Psoas muscle (tissue), 8 donors: ENCODE measurements around the gene TMEM154. TPM values are rescaled to one million over a fixed set of nuclear protein-coding genes. Genes with fewer than 3 reads are reported as not detected.

ENCODE experiments used
- ATAC-seq, 4 donors: fragments of 200-7000 bp; cut with Tn5 transposase; one replicate each; pipeline ENCODE4 v1.9.1; 2020; ENCODE audit warnings: moderate library complexity in 3 of 4, mild to moderate bottlenecking in 2 of 4
- DNase-seq, 2 donors: peaks; one replicate each; pipeline ENCODE4 v3.0.0-alpha.2; 2020
- H3K27ac ChIP-seq: fragments of 200-600 bp; one replicate; pipeline ENCODE4 v1.8.0; 2022
- H3K27me3 ChIP-seq, 3 donors: fragments of 200-600 bp in 1 of 3; one replicate each; pipeline versions ENCODE4 v1.6.1 to v1.8.0; 2013 to 2022; ENCODE audit warnings: low read length in 2 of 3, mild to moderate bottlenecking in 2 of 3, moderate library complexity in 1 of 3; ENCODE audit not compliant: insufficient read depth in 3 of 3
- H3K36me3 ChIP-seq, 2 donors: fragments of 200-600 bp in 1 of 2; one replicate each; pipeline versions ENCODE4 v1.6.1 to v1.8.0; 2013 to 2022; ENCODE audit warnings: low read depth in 1 of 2, mild to moderate bottlenecking in 1 of 2, moderate library complexity in 1 of 2; ENCODE audit not compliant: insufficient read depth in 1 of 2
- H3K4me1 ChIP-seq: fragments of 200-600 bp; one replicate; pipeline ENCODE4 v1.8.0; 2022
- H3K4me3 ChIP-seq: fragments of 200-600 bp; one replicate; pipeline ENCODE4 v1.8.0; 2022; ENCODE audit warnings: mild to moderate bottlenecking
- H3K9me3 ChIP-seq: fragments of 200-600 bp; one replicate; pipeline ENCODE4 v1.8.0; 2022
- whole genome bisulfite sequencing, 3 donors: extraction: QIAGEN DNeasy Blood & Tissue Kit; methylation state at CpG; one replicate each; pipeline versions ENCODE4 v1.1.6 to v1.1.7; 2013; 5-methylcytosine and 5-hydroxymethylcytosine counted together
- intact Hi-C, 2 donors: fragments of 100-400 bp; cut with DNase I; formaldehyde crosslinking; loops; one replicate each; pipeline versions ENCODE4 v1.11.0 to v1.14.2; 2022
- polyA plus RNA-seq, 3 donors: library from polyadenylated mRNA; stranded (reverse); fragments of 200-250 nt; gene quantifications; one replicate each; pipeline ENCODE4 v1.2.3, GENCODE V29; 2013
- total RNA-seq, 4 donors: library from RNA; stranded (reverse); fragmentation: NEBNext Ultra II Directional in 2 of 4; extraction: Animal tissue kit (Norgen Biotek cat#: 25700) in 2 of 4; gene quantifications; one replicate each; pipeline versions ENCODE4 v1.2.1 to v1.2.4, GENCODE V29; 2021 to 2023
- TF ChIP-seq, protein P1 (sequence below): fragments of 200-600 bp; IDR thresholded peaks from one replicate; pipeline ENCODE4 v1.8.0; 2022; ENCODE audit warnings: antibody characterized with exemption
- donor health status: healthy with polysubstance abuse.
- donor health status: DM: no; HTN: no; CAD: no; lungs with moderate emphysema.
- donor health status: Bipolar disorder and iron deficiency.
- donor health status: healthy.
- donor health status: DM: yes; HTN: yes; CAD: no.
- donor health status: DM: no; HTN: no; CAD: no.
- donor health status: DM: no; HTN: no; CAD: no.
- donor health status: DM: yes; HTN: yes; CAD: no.

TMEM154 gene
- total and polyA plus RNA-seq, 7 donors, result 0.06 to 0.98 (median 0.40) TPM

DNA sequence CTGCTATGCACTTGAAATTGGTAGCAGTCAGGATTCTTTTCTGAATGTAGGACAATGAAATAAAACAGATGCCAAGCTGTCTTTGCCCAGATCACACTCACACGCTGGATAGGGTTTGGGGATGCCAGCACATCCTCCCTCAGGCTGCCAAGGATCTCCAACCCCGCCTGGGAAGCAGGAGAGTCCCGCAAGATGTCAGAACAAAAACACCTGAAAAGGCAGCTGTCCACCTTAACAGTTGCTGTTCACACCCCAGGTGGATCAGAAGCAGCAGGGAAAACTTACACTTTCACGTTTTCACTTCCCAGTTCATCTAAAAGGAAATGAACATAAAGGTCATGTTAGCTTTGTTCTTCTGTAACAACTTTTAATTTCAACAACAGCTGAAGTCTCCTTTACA lies 35.7 kb downstream of the TMEM154 start:
- intact Hi-C loops, result loop anchor here in 1 of 2 donors (10.0 kb wide), 1 partner anchor 239 kb away; no protein-coding TSS in a partner anchor
- no peaks in the 10 kb centered on the region for H3K4me1 ChIP-seq
- H3K36me3 ChIP-seq, result no peaks in the 10 kb centered on the region
- no peak overlapping the region for H3K4me3 ChIP-seq
- ATAC-seq (no peak), DNase-seq (no peak)
- 34 to 60% (median 55%) methylated on average over 4 of the region's 4 CpGs for WGBS, 3 donors
- H3K9me3 ChIP-seq, result no peaks in the 10 kb centered on the region
- H3K27ac ChIP-seq, result no peak overlapping the region
- TF ChIP-seq, protein P1, sequence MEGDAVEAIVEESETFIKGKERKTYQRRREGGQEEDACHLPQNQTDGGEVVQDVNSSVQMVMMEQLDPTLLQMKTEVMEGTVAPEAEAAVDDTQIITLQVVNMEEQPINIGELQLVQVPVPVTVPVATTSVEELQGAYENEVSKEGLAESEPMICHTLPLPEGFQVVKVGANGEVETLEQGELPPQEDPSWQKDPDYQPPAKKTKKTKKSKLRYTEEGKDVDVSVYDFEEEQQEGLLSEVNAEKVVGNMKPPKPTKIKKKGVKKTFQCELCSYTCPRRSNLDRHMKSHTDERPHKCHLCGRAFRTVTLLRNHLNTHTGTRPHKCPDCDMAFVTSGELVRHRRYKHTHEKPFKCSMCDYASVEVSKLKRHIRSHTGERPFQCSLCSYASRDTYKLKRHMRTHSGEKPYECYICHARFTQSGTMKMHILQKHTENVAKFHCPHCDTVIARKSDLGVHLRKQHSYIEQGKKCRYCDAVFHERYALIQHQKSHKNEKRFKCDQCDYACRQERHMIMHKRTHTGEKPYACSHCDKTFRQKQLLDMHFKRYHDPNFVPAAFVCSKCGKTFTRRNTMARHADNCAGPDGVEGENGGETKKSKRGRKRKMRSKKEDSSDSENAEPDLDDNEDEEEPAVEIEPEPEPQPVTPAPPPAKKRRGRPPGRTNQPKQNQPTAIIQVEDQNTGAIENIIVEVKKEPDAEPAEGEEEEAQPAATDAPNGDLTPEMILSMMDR, result no peak
- no peaks in the 10 kb centered on the region for H3K27me3 ChIP-seq

DNA sequence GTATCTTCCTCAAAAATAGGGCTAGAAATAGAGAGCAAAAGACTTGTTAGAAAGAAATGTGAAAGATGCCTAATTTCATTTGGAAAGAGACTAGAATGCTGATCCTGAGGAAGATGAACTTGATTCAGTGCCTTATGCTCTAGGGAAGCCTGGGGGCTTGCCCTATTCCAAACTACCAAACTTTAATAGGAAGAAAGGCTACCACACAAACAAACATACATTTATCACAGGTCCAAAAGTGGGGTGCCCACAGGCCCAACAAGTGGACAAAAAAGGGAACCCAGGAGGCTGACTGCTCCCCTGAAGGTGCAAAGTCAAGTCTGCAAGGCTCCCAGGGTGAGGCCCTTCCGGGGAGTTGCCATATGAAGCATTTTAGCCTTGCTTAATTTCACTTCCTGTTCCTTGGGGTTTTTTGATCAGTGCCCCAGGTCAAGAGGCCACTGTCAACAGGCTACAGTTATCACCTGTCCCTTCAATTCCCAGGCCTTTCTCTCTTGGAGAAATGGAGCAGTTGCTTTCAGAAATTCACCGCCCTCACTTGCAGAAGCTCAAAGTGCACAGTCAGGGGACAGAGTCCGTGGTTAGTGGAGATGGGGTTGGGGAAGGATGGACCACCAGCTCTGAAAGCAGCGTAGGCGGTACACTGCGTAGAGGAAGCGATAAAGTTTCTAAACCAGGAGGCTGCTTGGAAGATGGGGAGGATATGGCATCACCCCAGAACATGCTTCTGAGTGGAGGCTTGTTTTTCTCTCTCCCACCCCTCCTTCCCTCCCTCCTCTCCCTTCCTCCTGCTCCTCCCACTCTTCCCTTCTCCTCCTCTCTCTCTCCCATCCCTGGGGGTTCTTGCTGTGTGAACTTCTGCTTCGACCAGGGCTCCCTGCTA lies 36.4 kb downstream of the TMEM154 start:
- Histone ChIP-seq H3K27ac (no peak overlapping the region), H3K4me3 (no peak overlapping the region), H3K9me3 (no peaks in the 10 kb centered on the region), H3K27me3 (no peaks in the 10 kb centered on the region), H3K36me3 (no peaks in the 10 kb centered on the region), H3K4me1 (no peaks in the 10 kb centered on the region)
- intact Hi-C loops, result loop anchor here in 1 of 2 donors (10.0 kb wide), 1 partner anchor 239 kb away; no protein-coding TSS in a partner anchor
- WGBS, 3 donors, result 78 to 81% (median 79%) methylated on average over 8 of the region's 8 CpGs
- TF ChIP-seq, protein P1, result no peak
- no peak for ATAC-seq
- no peak for DNase-seq

DNA sequence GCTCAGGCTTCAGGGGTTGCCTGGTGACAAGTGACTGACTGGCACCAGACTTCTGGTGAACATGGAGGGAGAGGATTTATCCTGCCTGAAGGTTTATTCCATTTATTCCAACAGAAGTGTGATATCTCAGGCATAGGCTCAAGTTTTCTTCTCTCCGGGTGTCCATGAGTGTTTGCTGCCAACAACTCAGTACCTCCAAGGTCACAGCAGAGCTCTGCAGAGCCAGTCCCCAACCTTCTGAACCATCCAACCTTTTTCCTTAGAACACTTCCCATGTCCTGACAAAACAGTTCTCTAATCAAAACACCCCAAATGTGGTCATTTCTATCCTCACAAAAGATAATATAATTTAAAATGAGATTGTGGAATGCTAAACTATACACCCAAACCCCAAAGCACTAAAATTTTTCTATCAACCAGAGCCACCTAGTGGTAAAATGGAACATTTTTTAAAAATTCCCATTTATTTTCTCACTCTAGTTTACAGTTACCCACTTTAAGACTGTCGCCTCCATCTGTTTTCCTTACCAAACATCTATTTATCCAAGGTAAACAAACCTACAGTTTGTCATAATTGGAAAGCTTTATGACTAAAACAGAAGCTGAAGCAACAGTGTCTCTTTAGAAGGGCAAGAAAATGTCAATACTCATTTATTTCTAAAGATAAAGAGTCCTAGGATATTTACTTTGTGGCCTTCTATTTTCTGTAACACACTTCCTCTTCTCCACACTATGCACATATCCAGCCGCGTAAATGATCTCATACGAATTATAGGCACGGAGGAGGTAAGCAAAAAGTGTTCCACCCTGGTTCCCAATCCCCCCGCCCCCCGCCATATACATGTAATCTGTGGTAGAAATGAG lies 39.5 kb downstream of the TMEM154 start:
- Histone ChIP-seq H3K27ac (no peak overlapping the region), H3K9me3 (no peaks in the 10 kb centered on the region), H3K4me3 (no peak overlapping the region), H3K27me3 (no peaks in the 10 kb centered on the region), H3K4me1 (no peaks in the 10 kb centered on the region), H3K36me3 (no peaks in the 10 kb centered on the region)
- intact Hi-C loops, result loop anchor here in 1 of 2 donors (1.0 to 10.0 kb wide), 2 partner anchors 139 to 235 kb away; no protein-coding TSS in a partner anchor
- TF ChIP-seq, protein P1, result peak; percentile 62
- no peak for ATAC-seq
- DNase-seq, result no peak
- WGBS, 3 donors, result 54 to 60% (median 57%) methylated on average over 8 of the region's 8 CpGs

DNA sequence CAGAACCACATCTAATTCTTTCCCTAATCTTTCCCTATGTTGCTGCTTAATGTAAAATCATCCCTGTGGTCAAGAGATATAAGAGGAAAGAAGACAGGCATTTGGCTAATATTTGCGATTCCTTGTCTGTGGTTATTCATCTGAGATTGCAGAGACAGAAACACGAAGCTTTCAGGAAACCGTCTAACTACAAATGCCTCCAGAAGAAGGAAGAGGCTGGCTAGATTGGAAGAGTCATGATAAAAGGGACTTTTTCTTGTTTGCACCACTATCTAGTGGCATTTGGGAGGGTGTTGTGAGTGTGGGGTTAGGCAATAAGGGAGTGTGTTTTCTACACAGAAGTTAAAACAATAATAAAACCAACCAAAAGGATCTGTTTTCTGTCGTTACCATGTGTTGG lies 43.9 kb downstream of the TMEM154 start:
- 68 to 70% (median 69%) methylated on average over 4 of the region's 4 CpGs for WGBS, 3 donors
- ATAC-seq, result no peak
- intact Hi-C loops, result loop anchor here (5.0 to 10.0 kb wide), 2 partner anchors 99 to 134 kb away; no protein-coding TSS in a partner anchor

More for the DNA sequence above, 43.9 kb downstream of the TMEM154 start:
- Histone ChIP-seq H3K4me3 (no peak overlapping the region), H3K36me3 (no peaks in the 10 kb centered on the region), H3K4me1 (no peaks in the 10 kb centered on the region), H3K27ac (no peak overlapping the region), H3K9me3 (no peaks in the 10 kb centered on the region), H3K27me3 (no peaks in the 10 kb centered on the region)
- DNase-seq, result no peak
- TF ChIP-seq, protein P1, result no peak
